ENCODE data around the gene RCHY1. TPM values are rescaled to one million over a fixed set of nuclear protein-coding genes. Genes with fewer than 3 reads are reported as not detected.

RCHY1 gene
- total RNA-seq, 1 donor from 2014 or later, result 17.8 TPM

DNA sequence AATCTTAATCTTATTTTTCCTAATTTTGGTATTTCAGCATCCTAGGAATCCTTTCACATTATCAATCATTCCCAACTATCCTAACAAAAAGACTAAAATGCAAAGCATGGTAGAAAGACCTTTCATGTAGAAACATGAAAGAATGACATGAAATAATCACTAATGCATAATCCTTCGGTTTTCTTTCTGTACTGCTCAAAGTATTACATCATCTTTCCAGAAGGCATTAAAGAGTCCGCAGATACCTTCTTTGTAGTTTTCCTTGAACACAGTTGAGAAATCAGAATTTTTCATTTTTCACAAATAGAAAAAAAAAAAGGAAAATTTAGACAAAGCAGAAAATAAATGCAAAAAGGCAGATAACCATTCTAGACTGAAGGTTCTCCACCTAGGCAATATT, 11.5 kb downstream of the RCHY1 start:
- Mint-ChIP-seq H3K9me3 (ENCODE audit: unreplicated experiment) (peaks cover 18% of the 10 kb centered on the region), H3K4me3 (ENCODE audit: unreplicated experiment) (no peak overlapping the region), H3K27me3 (ENCODE audit: unreplicated experiment) (no peaks in the 10 kb centered on the region), H3K27ac (ENCODE audit: unreplicated experiment) (no peak overlapping the region), H3K36me3 (ENCODE audit: unreplicated experiment) (peaks cover 58% of the 10 kb centered on the region), H3K4me1 (ENCODE audit: unreplicated experiment) (peaks cover 6% of the 10 kb centered on the region)
- DNase-seq (ENCODE audit: extremely low spot score, unreplicated experiment), result no peak
- TF ChIP-seq, protein P1, sequence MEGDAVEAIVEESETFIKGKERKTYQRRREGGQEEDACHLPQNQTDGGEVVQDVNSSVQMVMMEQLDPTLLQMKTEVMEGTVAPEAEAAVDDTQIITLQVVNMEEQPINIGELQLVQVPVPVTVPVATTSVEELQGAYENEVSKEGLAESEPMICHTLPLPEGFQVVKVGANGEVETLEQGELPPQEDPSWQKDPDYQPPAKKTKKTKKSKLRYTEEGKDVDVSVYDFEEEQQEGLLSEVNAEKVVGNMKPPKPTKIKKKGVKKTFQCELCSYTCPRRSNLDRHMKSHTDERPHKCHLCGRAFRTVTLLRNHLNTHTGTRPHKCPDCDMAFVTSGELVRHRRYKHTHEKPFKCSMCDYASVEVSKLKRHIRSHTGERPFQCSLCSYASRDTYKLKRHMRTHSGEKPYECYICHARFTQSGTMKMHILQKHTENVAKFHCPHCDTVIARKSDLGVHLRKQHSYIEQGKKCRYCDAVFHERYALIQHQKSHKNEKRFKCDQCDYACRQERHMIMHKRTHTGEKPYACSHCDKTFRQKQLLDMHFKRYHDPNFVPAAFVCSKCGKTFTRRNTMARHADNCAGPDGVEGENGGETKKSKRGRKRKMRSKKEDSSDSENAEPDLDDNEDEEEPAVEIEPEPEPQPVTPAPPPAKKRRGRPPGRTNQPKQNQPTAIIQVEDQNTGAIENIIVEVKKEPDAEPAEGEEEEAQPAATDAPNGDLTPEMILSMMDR (IDR thresholded peaks at IDR 0.05), result no peak

DNA sequence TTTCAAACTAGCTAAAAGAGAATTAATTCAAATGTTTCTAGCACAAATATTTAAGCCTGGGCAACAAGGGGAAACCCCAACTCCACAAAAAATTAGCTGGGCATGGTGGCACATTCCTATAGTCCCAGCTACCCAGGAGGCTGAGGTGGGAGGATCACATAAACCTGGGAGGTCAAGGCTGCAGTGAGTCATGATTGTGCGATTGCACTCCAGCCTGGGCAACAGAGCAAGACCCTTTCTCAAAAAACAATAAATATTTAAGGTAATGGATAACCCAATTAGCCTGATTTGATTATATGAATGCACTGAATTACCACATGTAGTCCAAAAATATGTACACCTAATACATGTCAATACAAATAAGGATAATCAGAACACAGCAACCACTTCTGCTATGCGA, 14.3 kb downstream of the RCHY1 start:
- Mint-ChIP-seq H3K27me3 (ENCODE audit: unreplicated experiment) (no peaks in the 10 kb centered on the region), H3K4me1 (ENCODE audit: unreplicated experiment) (peaks cover 8% of the 10 kb centered on the region), H3K4me3 (ENCODE audit: unreplicated experiment) (no peak overlapping the region), H3K27ac (ENCODE audit: unreplicated experiment) (no peak overlapping the region), H3K9me3 (ENCODE audit: unreplicated experiment) (peaks cover 18% of the 10 kb centered on the region), H3K36me3 (ENCODE audit: unreplicated experiment) (peaks cover 54% of the 10 kb centered on the region)
- DNase-seq (ENCODE audit: extremely low spot score, unreplicated experiment), result no peak
- TF ChIP-seq, protein P1 (IDR thresholded peaks at IDR 0.05), result no peak

DNA sequence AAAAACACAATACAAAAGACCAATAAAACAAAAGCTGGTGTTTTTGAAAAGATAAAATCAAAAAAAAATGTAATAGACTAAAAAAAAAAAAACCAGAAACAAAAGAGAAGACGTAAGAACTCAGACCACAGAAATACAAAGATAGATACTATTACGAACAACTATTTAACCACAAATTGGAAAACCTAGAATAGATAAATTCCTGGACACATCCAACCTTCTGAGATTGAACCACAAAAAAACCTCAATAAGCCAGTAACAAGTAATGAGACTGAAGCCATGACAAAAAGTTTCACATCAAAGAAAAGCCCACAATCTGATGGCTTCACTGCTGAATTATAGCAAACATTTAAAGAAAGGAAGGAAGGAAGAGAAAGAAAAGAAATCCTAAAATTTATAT, 16.2 kb downstream of the RCHY1 start:
- Mint-ChIP-seq H3K9me3 (ENCODE audit: unreplicated experiment) (peaks cover 18% of the 10 kb centered on the region), H3K27me3 (ENCODE audit: unreplicated experiment) (no peaks in the 10 kb centered on the region), H3K36me3 (ENCODE audit: unreplicated experiment) (peaks cover 52% of the 10 kb centered on the region), H3K4me3 (ENCODE audit: unreplicated experiment) (no peak overlapping the region), H3K4me1 (ENCODE audit: unreplicated experiment) (peaks cover 8% of the 10 kb centered on the region), H3K27ac (ENCODE audit: unreplicated experiment) (no peak overlapping the region)
- DNase-seq (ENCODE audit: extremely low spot score, unreplicated experiment), result no peak
- TF ChIP-seq, protein P1 (IDR thresholded peaks at IDR 0.05), result no peak

DNA sequence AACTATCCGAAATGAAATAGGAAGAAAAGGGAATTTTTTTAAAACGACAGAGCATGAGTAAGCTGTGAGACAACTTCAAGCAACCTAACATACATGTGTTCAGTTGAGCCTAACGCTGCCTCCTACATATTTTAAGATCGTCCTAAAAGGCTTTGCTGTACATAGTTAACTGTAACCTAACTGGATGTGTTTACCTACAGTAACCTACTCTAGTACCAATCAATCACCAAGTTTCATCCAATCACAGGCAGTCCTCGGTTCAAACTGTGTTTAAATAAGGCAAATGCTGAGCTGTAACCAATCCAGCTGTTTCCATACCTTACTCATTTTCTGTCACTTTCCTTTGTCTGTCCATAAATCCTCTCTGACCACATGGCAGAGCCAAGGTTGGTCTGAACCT, 17.1 kb downstream of the RCHY1 start:
- H3K9me3 Mint-ChIP-seq (ENCODE audit: unreplicated experiment), result peaks cover 18% of the 10 kb centered on the region
- H3K4me1 Mint-ChIP-seq (ENCODE audit: unreplicated experiment), result peaks cover 8% of the 10 kb centered on the region
- H3K36me3 Mint-ChIP-seq (ENCODE audit: unreplicated experiment), result peaks cover 49% of the 10 kb centered on the region
- no peaks in the 10 kb centered on the region for H3K27me3 Mint-ChIP-seq (ENCODE audit: unreplicated experiment)
- no peak for DNase-seq (ENCODE audit: extremely low spot score, unreplicated experiment)
- no peak overlapping the region for H3K4me3 Mint-ChIP-seq (ENCODE audit: unreplicated experiment)
- TF ChIP-seq, protein P1 (IDR thresholded peaks at IDR 0.05), result no peak
- H3K27ac Mint-ChIP-seq (ENCODE audit: unreplicated experiment), result no peak overlapping the region

DNA sequence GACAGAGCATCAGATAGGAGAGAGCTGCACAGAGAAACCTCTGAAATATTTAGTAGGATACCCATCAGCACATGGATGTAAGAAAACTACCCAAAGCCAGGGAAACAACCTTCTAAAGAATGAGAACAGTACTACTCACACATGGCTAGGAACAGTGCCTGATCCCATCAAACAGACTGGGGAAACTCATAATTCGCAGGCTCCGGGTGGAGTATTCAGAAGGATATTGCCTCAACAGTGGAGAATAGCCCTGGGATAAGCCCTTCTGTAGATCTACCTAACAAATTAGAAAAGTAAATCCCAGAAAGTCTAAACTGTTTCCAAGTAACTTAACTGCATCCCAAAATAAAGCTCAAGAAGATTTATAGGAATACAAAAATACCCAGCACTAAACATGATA, 17.8 kb downstream of the RCHY1 start:
- TF ChIP-seq, protein P1 (IDR thresholded peaks at IDR 0.05), result no peak

More for the DNA sequence above, 17.8 kb downstream of the RCHY1 start:
- Mint-ChIP-seq H3K9me3 (ENCODE audit: unreplicated experiment) (peaks cover 18% of the 10 kb centered on the region), H3K27ac (ENCODE audit: unreplicated experiment) (no peak overlapping the region), H3K4me1 (ENCODE audit: unreplicated experiment) (peaks cover 8% of the 10 kb centered on the region), H3K36me3 (ENCODE audit: unreplicated experiment) (peaks cover 52% of the 10 kb centered on the region), H3K4me3 (ENCODE audit: unreplicated experiment) (no peak overlapping the region), H3K27me3 (ENCODE audit: unreplicated experiment) (no peaks in the 10 kb centered on the region)
- no peak for DNase-seq (ENCODE audit: extremely low spot score, unreplicated experiment)

Data from osteocyte (in vitro differentiated cells).